GM12878 (cell line): Measurements from ENCODE around the gene NR2F6. TPM values are rescaled to one million over a fixed set of nuclear protein-coding genes. Genes with fewer than 3 reads are reported as not detected.
A peak's percentile ranks its signal among the peaks of the same experiment; 100 is the strongest.

Experiments
- EED ChIP-seq: sonication (generic); IDR thresholded peaks from 2 replicates; pipeline ENCODE4 v1.6.1; 2016; ENCODE audit warnings: antibody characterized with exemption, low read depth
- FOXM1 ChIP-seq: IDR thresholded peaks from 2 replicates; pipeline ENCODE4 v1.6.1; 2012; ENCODE audit warnings: low read depth, mild to moderate bottlenecking, inconsistent platforms, low read length, moderate library complexity
- IRF4 ChIP-seq: IDR thresholded peaks from 2 replicates; pipeline ENCODE4 v1.6.1; 2011; ENCODE audit warnings: low read depth, low read length
- MYB ChIP-seq: fragments of 150-350 bp; IDR thresholded peaks from 2 replicates; pipeline ENCODE4 v1.6.1; 2014; ENCODE audit warnings: mild to moderate bottlenecking, low read depth, low read length, borderline replicate concordance
- NR2C1 ChIP-seq: fragments of 450-650 bp; IDR thresholded peaks from 2 replicates; pipeline ENCODE4 v1.6.1; 2017; ENCODE audit warnings: antibody characterized with exemption, mild to moderate bottlenecking, moderate library complexity
- NR2F1 ChIP-seq: fragments of 450-650 bp; conservative IDR thresholded peaks from 2 replicates; pipeline ENCODE4 v1.6.1; 2017; ENCODE audit warnings: mild to moderate bottlenecking
- PAX5 ChIP-seq: IDR thresholded peaks from 2 replicates; pipeline ENCODE4 v1.6.1; 2011; ENCODE audit warnings: low read depth, low read length, borderline replicate concordance
- RELA ChIP-seq: fragments of 450-650 bp; IDR thresholded peaks from 2 replicates; pipeline ENCODE4 v1.8.0; 2014; ENCODE audit warnings: borderline replicate concordance; ENCODE audit not compliant: partially characterized antibody
- SMARCA5 ChIP-seq: fragments of 450-650 bp; IDR thresholded peaks from 2 replicates; pipeline ENCODE4 v1.6.1; 2017; ENCODE audit warnings: mild to moderate bottlenecking
- ZNF217 ChIP-seq: fragments of 450-650 bp; IDR thresholded peaks from 2 replicates; pipeline ENCODE4 v1.6.1; 2017; ENCODE audit warnings: antibody characterized with exemption, mild to moderate bottlenecking
- polyA plus RNA-seq, 11 experiments: library from polyadenylated mRNA; depleted of rRNA in 4 of 11; unstranded in 6 of 11; stranded (reverse) in 5 of 11; fragments of >200 nt; fragmentation: Nextera tagmentation in 4 of 11; fragmentation: Illumina TruSeq in 1 of 11; extraction: Ambion mirVana in 4 of 11; extraction: Trizol in 1 of 11; gene quantifications; 1 replicate in 1 of 11; 2 replicates in 10 of 11; pipeline versions ENCODE4 v1.2.1 to v1.2.3, GENCODE V29; 2011 to 2016; ENCODE audit warnings: inconsistent platforms in 2 of 11, missing spikeins in 2 of 11, low read depth in 1 of 11
- total RNA-seq, 4 experiments: library from RNA; depleted of rRNA in 3 of 4; stranded (reverse); fragments of >200 nt in 3 of 4; fragmentation: Illumina TruSeq in 1 of 4; extraction: Trizol in 1 of 4; gene quantifications; 2 replicates each; pipeline versions ENCODE4 v1.2.1 to v1.2.3, GENCODE V29; 2013 to 2021
- TF ChIP-seq, protein P1 (sequence below): IDR thresholded peaks from 2 replicates; pipeline ENCODE4 v1.6.1; 2012; ENCODE audit warnings: improper control_type of control experiment, low read depth, low read length; ENCODE audit not compliant: insufficient replicate concordance
- TF ChIP-seq, protein P2 (sequence below): fragments of 450-650 bp; IDR thresholded peaks from 2 replicates; pipeline ENCODE4 v1.6.1; 2017; ENCODE audit warnings: low read depth, mild to moderate bottlenecking, moderate library complexity

NR2F6 gene
- total and polyA plus RNA-seq, 10 of the 15 experiments (the other 5 are each of a cell fraction or from before 2014, with no cell fraction given), result 0.18 to 15.5 (median 6.1) TPM

DNA sequence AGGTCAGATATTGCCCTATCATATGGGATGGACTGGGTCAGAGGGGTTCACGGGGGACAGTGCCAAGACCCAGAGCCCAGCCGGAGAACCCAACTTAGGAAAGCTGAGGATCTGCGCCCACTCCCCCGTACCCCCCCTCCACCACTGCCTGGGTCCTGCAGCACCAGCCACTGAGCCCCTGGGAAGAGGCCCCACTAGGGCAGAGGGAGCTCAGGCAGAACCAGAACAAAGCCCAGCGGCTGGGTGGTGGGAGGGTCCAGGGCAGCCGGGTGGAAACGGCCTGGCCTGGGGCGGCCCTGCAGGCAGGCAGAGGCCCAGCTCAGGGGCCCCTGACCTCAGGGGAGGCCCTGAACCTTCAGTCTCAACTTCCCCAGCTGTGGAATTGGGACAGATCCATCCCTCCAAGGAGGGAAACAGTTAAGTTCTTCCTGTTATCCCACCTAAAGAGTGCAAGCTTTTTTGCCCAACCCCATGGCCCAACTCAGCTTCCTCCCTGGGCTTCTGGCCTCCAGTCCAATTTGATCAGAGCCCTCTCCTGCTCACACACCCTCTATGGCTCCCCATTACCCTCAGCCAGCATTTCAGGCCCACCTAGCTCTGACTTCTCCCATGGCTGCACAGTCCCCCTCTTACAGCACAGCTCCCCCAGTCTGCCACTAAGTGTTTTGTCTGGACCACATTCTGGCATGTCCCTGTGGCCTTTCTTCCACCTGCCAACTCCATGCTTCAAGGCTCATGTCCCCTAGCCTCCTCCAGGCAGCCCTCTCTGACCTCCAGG, 3.1 kb downstream of the NR2F6 start (continued):
- TF ChIP-seq, protein P1, sequence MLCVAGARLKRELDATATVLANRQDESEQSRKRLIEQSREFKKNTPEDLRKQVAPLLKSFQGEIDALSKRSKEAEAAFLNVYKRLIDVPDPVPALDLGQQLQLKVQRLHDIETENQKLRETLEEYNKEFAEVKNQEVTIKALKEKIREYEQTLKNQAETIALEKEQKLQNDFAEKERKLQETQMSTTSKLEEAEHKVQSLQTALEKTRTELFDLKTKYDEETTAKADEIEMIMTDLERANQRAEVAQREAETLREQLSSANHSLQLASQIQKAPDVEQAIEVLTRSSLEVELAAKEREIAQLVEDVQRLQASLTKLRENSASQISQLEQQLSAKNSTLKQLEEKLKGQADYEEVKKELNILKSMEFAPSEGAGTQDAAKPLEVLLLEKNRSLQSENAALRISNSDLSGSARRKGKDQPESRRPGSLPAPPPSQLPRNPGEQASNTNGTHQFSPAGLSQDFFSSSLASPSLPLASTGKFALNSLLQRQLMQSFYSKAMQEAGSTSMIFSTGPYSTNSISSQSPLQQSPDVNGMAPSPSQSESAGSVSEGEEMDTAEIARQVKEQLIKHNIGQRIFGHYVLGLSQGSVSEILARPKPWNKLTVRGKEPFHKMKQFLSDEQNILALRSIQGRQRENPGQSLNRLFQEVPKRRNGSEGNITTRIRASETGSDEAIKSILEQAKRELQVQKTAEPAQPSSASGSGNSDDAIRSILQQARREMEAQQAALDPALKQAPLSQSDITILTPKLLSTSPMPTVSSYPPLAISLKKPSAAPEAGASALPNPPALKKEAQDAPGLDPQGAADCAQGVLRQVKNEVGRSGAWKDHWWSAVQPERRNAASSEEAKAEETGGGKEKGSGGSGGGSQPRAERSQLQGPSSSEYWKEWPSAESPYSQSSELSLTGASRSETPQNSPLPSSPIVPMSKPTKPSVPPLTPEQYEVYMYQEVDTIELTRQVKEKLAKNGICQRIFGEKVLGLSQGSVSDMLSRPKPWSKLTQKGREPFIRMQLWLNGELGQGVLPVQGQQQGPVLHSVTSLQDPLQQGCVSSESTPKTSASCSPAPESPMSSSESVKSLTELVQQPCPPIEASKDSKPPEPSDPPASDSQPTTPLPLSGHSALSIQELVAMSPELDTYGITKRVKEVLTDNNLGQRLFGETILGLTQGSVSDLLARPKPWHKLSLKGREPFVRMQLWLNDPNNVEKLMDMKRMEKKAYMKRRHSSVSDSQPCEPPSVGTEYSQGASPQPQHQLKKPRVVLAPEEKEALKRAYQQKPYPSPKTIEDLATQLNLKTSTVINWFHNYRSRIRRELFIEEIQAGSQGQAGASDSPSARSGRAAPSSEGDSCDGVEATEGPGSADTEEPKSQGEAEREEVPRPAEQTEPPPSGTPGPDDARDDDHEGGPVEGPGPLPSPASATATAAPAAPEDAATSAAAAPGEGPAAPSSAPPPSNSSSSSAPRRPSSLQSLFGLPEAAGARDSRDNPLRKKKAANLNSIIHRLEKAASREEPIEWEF, result no peak
- TF ChIP-seq SMARCA5 (peak; percentile 89), PAX5 (peak; percentile 15; the same call in 1 of the 2 replicates), FOXM1 (no peak), RELA (no peak), ZNF217 (peak; percentile 80; the same call in 1 of the 2 replicates), EED (no peak), IRF4 (no peak), NR2F1 (peak; percentile 31; the same call in 1 of the 2 replicates), NR2C1 (no peak), MYB (no peak)
- TF ChIP-seq, protein P2, sequence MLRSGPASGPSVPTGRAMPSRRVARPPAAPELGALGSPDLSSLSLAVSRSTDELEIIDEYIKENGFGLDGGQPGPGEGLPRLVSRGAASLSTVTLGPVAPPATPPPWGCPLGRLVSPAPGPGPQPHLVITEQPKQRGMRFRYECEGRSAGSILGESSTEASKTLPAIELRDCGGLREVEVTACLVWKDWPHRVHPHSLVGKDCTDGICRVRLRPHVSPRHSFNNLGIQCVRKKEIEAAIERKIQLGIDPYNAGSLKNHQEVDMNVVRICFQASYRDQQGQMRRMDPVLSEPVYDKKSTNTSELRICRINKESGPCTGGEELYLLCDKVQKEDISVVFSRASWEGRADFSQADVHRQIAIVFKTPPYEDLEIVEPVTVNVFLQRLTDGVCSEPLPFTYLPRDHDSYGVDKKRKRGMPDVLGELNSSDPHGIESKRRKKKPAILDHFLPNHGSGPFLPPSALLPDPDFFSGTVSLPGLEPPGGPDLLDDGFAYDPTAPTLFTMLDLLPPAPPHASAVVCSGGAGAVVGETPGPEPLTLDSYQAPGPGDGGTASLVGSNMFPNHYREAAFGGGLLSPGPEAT, result no peak
